Measurements from ENCODE around the gene ARID4B. TPM values are rescaled to one million over a fixed set of nuclear protein-coding genes. Genes with fewer than 3 reads are reported as not detected.
A peak's percentile ranks its signal among the peaks of the same experiment; 100 is the strongest.
"Not testable (repeated sequence)": the region's sequence is repeated elsewhere in the genome, so short reads cannot be mapped to it uniquely, and the experiment has no call there.

The ARID4B gene
- total and polyA plus RNA-seq, 7 experiments from 2014 or later: 60.8 to 124 (median 86.3) TPM

- peak overlapping the region in 5 of 9 donors; percentile 10 to 78 (median 39) for H3K27ac Mint-ChIP-seq
- no peaks in the 10 kb centered on the region for H3K27me3 Mint-ChIP-seq
- H3K9me3 ChIP-seq (ENCODE audit: control insufficient read depth in 2 of 3, low read length in 3 of 3): no peaks in the 10 kb centered on the region
- ChIA-PET CTCF (interaction anchor here (0.6 to 0.9 kb wide), 2 partner anchors 67 to 151 kb away, joined by 3 to 5 read pairs; no protein-coding TSS in a partner anchor), POLR2A (interaction anchor here (0.6 kb wide), 2 partner anchors 148 to 389 kb away, joined by 3 read pairs; no protein-coding TSS in a partner anchor)
- H3K27ac ChIP-seq (ENCODE audit: low read depth, low read length): no peak overlapping the region
- DNase-seq (no peak), ATAC-seq (no peak)
- H3K4me3 Mint-ChIP-seq: peak overlapping the region in 3 of 10 donors; percentile 3 to 12 (median 10)
- H3K4me1 ChIP-seq (ENCODE audit: control insufficient read depth in 2 of 2, insufficient read depth in 2 of 2, low read length in 2 of 2): peaks cover 30% of the 10 kb centered on the region in 2 donors
- H3K27me3 ChIP-seq (ENCODE audit: control insufficient read depth in 2 of 2, insufficient read depth in 2 of 2, low read length in 2 of 2): no peaks in the 10 kb centered on the region
- no peaks in the 10 kb centered on the region for H3K36me3 ChIP-seq (ENCODE audit: control insufficient read depth in 2 of 3, insufficient read depth in 3 of 3, low read length in 3 of 3)
- H3K9me3 Mint-ChIP-seq: peaks cover 0 to 4% (median 0%) of the 10 kb centered on the region in 11 donors
- intact Hi-C loops (cut with micrococcal nuclease): loop anchor here in 1 of 2 donors (5.0 kb wide), 1 partner anchor 33 kb away; no protein-coding TSS in a partner anchor
- H3K4me1 Mint-ChIP-seq: peaks cover 32 to 89% (median 81%) of the 10 kb centered on the region in 7 donors
- peaks cover 0 to 8% (median 0%) of the 10 kb centered on the region in 5 donors for H3K36me3 Mint-ChIP-seq
- no peak overlapping the region for H3K4me3 ChIP-seq (ENCODE audit: low read length)
These were observed 63.7 kb downstream of the ARID4B start for GRCh38 chr1:235264327-235264726.

GRCh38 chr1:235262539-235262938 is 65.4 kb downstream of the ARID4B start:
- Mint-ChIP-seq H3K27ac (peak overlapping the region in 4 of 9 donors; percentile 73 to 84 (median 77)), H3K4me3 (no peak overlapping the region), H3K9me3 (no peaks in the 10 kb centered on the region), H3K36me3 (peaks cover 0 to 5% (median 0%) of the 10 kb centered on the region in 5 donors), H3K27me3 (no peaks in the 10 kb centered on the region), H3K4me1 (peaks cover 42 to 89% (median 77%) of the 10 kb centered on the region in 7 donors)
- Histone ChIP-seq H3K4me1 (ENCODE audit: control insufficient read depth in 2 of 2, insufficient read depth in 2 of 2, low read length in 2 of 2) (peaks cover 34 to 35% of the 10 kb centered on the region in 2 donors), H3K4me3 (ENCODE audit: low read length) (no peak overlapping the region), H3K9me3 (ENCODE audit: control insufficient read depth in 2 of 3, low read length in 3 of 3) (no peaks in the 10 kb centered on the region), H3K27me3 (ENCODE audit: control insufficient read depth in 2 of 2, insufficient read depth in 2 of 2, low read length in 2 of 2) (no peaks in the 10 kb centered on the region), H3K27ac (ENCODE audit: low read depth, low read length) (no peak overlapping the region), H3K36me3 (ENCODE audit: control insufficient read depth in 2 of 3, insufficient read depth in 3 of 3, low read length in 3 of 3) (no peaks in the 10 kb centered on the region)
- intact Hi-C loops (cut with micrococcal nuclease): loop anchor here in 1 of 2 donors (5.0 kb wide), 1 partner anchor 35 kb away; no protein-coding TSS in a partner anchor
- DNase-seq (no peak), ATAC-seq (no peak)
- POLR2A ChIA-PET: no interaction called here
- CTCF ChIA-PET: interaction anchor here (2.7 kb wide), 1 partner anchor 153 kb away, joined by 20 read pairs; no protein-coding TSS in a partner anchor

GRCh38 chr1:235261243-235261642 is 66.7 kb downstream of the ARID4B start:
- ChIA-PET CTCF (interaction anchor here (0.9 to 2.7 kb wide), 2 partner anchors 68 to 154 kb away, joined by 3 to 20 read pairs; no protein-coding TSS in a partner anchor), POLR2A (interaction anchor here (1.1 to 1.2 kb wide), 3 partner anchors 14 to 69 kb away, joined by 3 to 4 read pairs (median 3); no protein-coding TSS in a partner anchor)
- ATAC-seq (no peak), DNase-seq (no peak)
- Mint-ChIP-seq H3K4me3 (peak overlapping the region in 3 of 10 donors; percentile 14 to 42 (median 37)), H3K9me3 (no peaks in the 10 kb centered on the region), H3K36me3 (peaks cover 0 to 5% (median 1%) of the 10 kb centered on the region in 5 donors), H3K27ac (peak overlapping the region in 8 of 9 donors; percentile 12 to 88 (median 64)), H3K27me3 (no peaks in the 10 kb centered on the region), H3K4me1 (peaks cover 41 to 89% (median 75%) of the 10 kb centered on the region in 7 donors)
- Histone ChIP-seq H3K4me3 (ENCODE audit: low read length) (no peak overlapping the region), H3K4me1 (ENCODE audit: control insufficient read depth in 2 of 2, insufficient read depth in 2 of 2, low read length in 2 of 2) (peaks cover 34 to 35% of the 10 kb centered on the region in 2 donors), H3K27ac (ENCODE audit: low read depth, low read length) (peak overlapping the region; percentile 4), H3K9me3 (ENCODE audit: control insufficient read depth in 2 of 3, low read length in 3 of 3) (no peaks in the 10 kb centered on the region), H3K36me3 (ENCODE audit: control insufficient read depth in 2 of 3, insufficient read depth in 3 of 3, low read length in 3 of 3) (no peaks in the 10 kb centered on the region), H3K27me3 (ENCODE audit: control insufficient read depth in 2 of 2, insufficient read depth in 2 of 2, low read length in 2 of 2) (no peaks in the 10 kb centered on the region)
- intact Hi-C loops (cut with micrococcal nuclease): loop anchor here in 1 of 2 donors (5.0 kb wide), 1 partner anchor 36 kb away; no protein-coding TSS in a partner anchor

GRCh38 chr1:235259133-235259778 is 68.7 kb downstream of the ARID4B start:
- H3K36me3 Mint-ChIP-seq: peaks cover 0 to 5% (median 3%) of the 10 kb centered on the region in 5 donors
- peaks cover 40 to 87% (median 71%) of the 10 kb centered on the region in 7 donors for H3K4me1 Mint-ChIP-seq
- no peaks in the 10 kb centered on the region for H3K27me3 Mint-ChIP-seq
- intact Hi-C loops (cut with micrococcal nuclease): loop anchor here in 1 of 2 donors (2.0 kb wide), 1 partner anchor 16 kb away; no protein-coding TSS in a partner anchor
- Histone ChIP-seq H3K36me3 (ENCODE audit: control insufficient read depth in 2 of 3, insufficient read depth in 3 of 3, low read length in 3 of 3) (no peaks in the 10 kb centered on the region), H3K4me1 (ENCODE audit: control insufficient read depth in 2 of 2, insufficient read depth in 2 of 2, low read length in 2 of 2) (peaks cover 30% of the 10 kb centered on the region in 2 donors), H3K27me3 (ENCODE audit: control insufficient read depth in 2 of 2, insufficient read depth in 2 of 2, low read length in 2 of 2) (no peaks in the 10 kb centered on the region), H3K4me3 (ENCODE audit: low read length) (no peak overlapping the region), H3K9me3 (ENCODE audit: control insufficient read depth in 2 of 3, low read length in 3 of 3) (no peaks in the 10 kb centered on the region), H3K27ac (ENCODE audit: low read depth, low read length) (peak overlapping the region; percentile 45)
- POLR2A ChIA-PET: interaction anchor here (0.6 to 2.0 kb wide), 4 partner anchors 10 to 104 kb away, joined by 3 to 7 read pairs (median 6); no protein-coding TSS in a partner anchor
- CTCF ChIA-PET: interaction anchor here (0.6 to 1.7 kb wide), 6 partner anchors 9 to 183 kb away, joined by 3 to 15 read pairs (median 3); no protein-coding TSS in a partner anchor
- peak overlapping the region in 7 of 10 donors; percentile 33 to 55 (median 48) for H3K4me3 Mint-ChIP-seq
- no peaks in the 10 kb centered on the region for H3K9me3 Mint-ChIP-seq
- DNase-seq (peak in 2 of 9 donors; percentile 10 to 16), ATAC-seq (peak; percentile 65)
- H3K27ac Mint-ChIP-seq: peak overlapping the region; percentile 41 to 86 (median 71)

GRCh38 chr1:235258068-235258467 is 69.9 kb downstream of the ARID4B start:
- intact Hi-C loops (cut with micrococcal nuclease): loop anchor here in 1 of 2 donors (1.0 to 2.0 kb wide), 2 partner anchors 8 to 17 kb away; no protein-coding TSS in a partner anchor
- ChIA-PET POLR2A (interaction anchor here (0.5 to 2.0 kb wide), 4 partner anchors 11 to 73 kb away, joined by 3 to 7 read pairs (median 4); no protein-coding TSS in a partner anchor), CTCF (interaction anchor here (0.6 to 1.7 kb wide), 3 partner anchors 10 to 158 kb away, joined by 3 to 15 read pairs (median 3); no protein-coding TSS in a partner anchor)
- not testable (repeated sequence) for H3K4me3 ChIP-seq (ENCODE audit: low read length); H3K36me3 ChIP-seq (ENCODE audit: control insufficient read depth in 2 of 3, insufficient read depth in 3 of 3, low read length in 3 of 3); H3K27me3 Mint-ChIP-seq; DNase-seq; H3K27ac ChIP-seq (ENCODE audit: low read depth, low read length); H3K27me3 ChIP-seq (ENCODE audit: control insufficient read depth in 2 of 2, insufficient read depth in 2 of 2, low read length in 2 of 2); H3K4me3 Mint-ChIP-seq; H3K9me3 ChIP-seq (ENCODE audit: control insufficient read depth in 2 of 3, low read length in 3 of 3); H3K36me3 Mint-ChIP-seq; ATAC-seq; H3K9me3 Mint-ChIP-seq
- H3K4me1 ChIP-seq (ENCODE audit: control insufficient read depth in 2 of 2, insufficient read depth in 2 of 2, low read length in 2 of 2): peaks cover 22 to 31% of the 10 kb centered on the region in 2 donors
- Mint-ChIP-seq H3K27ac (peak overlapping the region; percentile 11 to 86 (median 41)), H3K4me1 (peaks cover 37 to 87% (median 69%) of the 10 kb centered on the region in 7 donors)

GRCh38 chr1:235254721-235255120 is 73.3 kb downstream of the ARID4B start:
- H3K4me1 Mint-ChIP-seq: peaks cover 22 to 60% (median 50%) of the 10 kb centered on the region in 7 donors
- H3K9me3 ChIP-seq (ENCODE audit: control insufficient read depth in 2 of 3, low read length in 3 of 3): no peaks in the 10 kb centered on the region
- no peaks in the 10 kb centered on the region for H3K27me3 Mint-ChIP-seq
- no peak for DNase-seq
- intact Hi-C loops (cut with micrococcal nuclease): loop anchor here (5.0 kb wide), 3 partner anchors 152 to 767 kb away; partner anchors contain the start of gene B3GALNT2 (in 2 of the 2)
- H3K4me1 ChIP-seq (ENCODE audit: control insufficient read depth in 2 of 2, insufficient read depth in 2 of 2, low read length in 2 of 2): peaks cover 8 to 14% of the 10 kb centered on the region in 2 donors
- H3K9me3 Mint-ChIP-seq: no peaks in the 10 kb centered on the region
- H3K36me3 ChIP-seq (ENCODE audit: control insufficient read depth in 2 of 3, insufficient read depth in 3 of 3, low read length in 3 of 3): peaks cover 0 to 16% (median 10%) of the 10 kb centered on the region in 3 experiments
- no peak overlapping the region for H3K4me3 ChIP-seq (ENCODE audit: low read length)
- no peak overlapping the region for H3K4me3 Mint-ChIP-seq
- H3K27me3 ChIP-seq (ENCODE audit: control insufficient read depth in 2 of 2, insufficient read depth in 2 of 2, low read length in 2 of 2): no peaks in the 10 kb centered on the region
- ChIA-PET CTCF (interaction anchor here (0.8 to 2.5 kb wide), 2 partner anchors 159 to 161 kb away, joined by 5 to 20 read pairs; no protein-coding TSS in a partner anchor), POLR2A (no interaction called here)
- peaks cover 0 to 15% (median 9%) of the 10 kb centered on the region in 5 donors for H3K36me3 Mint-ChIP-seq
- no peak for ATAC-seq
- no peak overlapping the region for H3K27ac ChIP-seq (ENCODE audit: low read depth, low read length)
- H3K27ac Mint-ChIP-seq: peak overlapping the region in 8 of 9 donors; percentile 2 to 72 (median 20)

Measured in naive thymus-derived CD4-positive, alpha-beta T cell (primary cell).